Brain pericyte (primary cell): ENCODE measurements around the gene SECISBP2L.
"Not testable (repeated sequence)": the region's sequence is repeated elsewhere in the genome, so short reads cannot be mapped to it uniquely, and the experiment has no call there.

Experiments
- DNase-seq: peaks from one replicate; pipeline ENCODE4 v3.0.0-alpha.2; 2012; ENCODE audit warnings: low read depth, low spot score

SECISBP2L gene

GRCh38 chr15:48992545-48992944 is 53.7 kb downstream of the SECISBP2L start:
- DNase-seq = no peak

DNA sequence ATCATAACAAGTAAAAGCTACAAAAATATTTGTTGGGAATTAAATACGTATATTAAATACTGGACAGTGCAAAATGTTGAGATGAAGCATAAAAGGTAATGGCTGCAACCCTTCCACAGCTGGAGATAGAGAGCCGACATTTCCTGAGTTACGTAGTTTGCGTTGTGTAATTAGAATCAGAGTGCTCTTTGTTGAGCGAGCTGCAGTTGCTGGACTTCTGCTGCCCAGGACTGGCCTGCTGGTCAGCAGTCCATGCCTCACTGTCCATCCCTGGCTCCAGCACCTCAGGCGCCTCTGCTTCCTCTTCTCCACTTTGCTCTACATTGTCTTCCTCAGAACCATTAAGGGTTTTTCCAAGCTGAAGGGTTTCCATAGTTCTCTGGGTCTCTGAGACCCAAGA is 54.1 kb downstream of the SECISBP2L start:
- DNase-seq = no peak

GRCh38 chr15:48989170-48989569 is 57.1 kb downstream of the SECISBP2L start:
- no peak for DNase-seq

GRCh38 chr15:48987142-48987541 is 59.1 kb downstream of the SECISBP2L start:
- no peak for DNase-seq

DNA sequence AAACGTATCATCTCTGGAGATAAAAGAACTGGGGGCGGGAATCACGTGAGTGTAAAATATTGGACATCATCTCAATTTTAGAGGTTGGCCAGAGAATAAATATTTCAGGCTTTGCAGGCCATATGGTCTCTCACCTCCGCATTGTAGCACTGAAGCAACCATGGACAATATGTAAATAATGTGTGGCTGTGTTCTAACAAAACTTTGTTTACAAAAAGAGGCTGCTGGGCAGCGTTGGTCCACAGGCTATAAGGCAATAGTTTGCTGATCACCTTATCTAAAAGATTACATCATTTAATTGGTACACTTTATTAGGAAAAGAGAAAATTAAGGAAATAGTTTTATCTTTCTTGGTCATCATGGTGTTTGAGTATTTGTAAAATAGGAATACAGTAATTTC is 60.0 kb downstream of the SECISBP2L start:
- no peak for DNase-seq

GRCh38 chr15:48985516-48985915 is 60.7 kb downstream of the SECISBP2L start:
- no peak for DNase-seq

DNA sequence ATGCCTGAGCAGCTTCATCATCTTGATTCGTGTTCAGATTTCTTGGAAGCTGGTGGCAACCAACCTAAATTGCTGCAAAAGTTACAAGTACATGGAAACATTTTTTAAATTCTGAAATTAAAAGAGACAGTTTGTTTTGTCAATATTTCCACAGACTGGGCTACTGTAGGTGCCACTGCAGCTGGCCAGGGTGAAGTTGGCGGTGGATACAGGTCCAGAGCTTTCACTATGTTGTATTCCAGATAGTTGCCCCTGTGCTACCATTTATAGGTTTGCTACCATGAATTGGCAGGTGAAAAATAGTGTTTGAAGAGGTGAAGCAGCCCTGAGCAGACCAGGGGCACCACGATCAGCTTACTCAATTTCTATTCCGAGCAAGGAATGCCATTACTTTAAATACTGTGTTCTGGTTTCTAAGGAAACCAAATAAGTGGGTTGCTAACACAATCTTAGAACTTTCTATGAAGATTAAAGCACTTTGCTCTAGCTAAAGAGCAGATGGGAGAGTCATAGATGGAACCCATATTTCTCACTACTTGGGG is 61.4 kb downstream of the SECISBP2L start:
- DNase-seq = no peak

DNA sequence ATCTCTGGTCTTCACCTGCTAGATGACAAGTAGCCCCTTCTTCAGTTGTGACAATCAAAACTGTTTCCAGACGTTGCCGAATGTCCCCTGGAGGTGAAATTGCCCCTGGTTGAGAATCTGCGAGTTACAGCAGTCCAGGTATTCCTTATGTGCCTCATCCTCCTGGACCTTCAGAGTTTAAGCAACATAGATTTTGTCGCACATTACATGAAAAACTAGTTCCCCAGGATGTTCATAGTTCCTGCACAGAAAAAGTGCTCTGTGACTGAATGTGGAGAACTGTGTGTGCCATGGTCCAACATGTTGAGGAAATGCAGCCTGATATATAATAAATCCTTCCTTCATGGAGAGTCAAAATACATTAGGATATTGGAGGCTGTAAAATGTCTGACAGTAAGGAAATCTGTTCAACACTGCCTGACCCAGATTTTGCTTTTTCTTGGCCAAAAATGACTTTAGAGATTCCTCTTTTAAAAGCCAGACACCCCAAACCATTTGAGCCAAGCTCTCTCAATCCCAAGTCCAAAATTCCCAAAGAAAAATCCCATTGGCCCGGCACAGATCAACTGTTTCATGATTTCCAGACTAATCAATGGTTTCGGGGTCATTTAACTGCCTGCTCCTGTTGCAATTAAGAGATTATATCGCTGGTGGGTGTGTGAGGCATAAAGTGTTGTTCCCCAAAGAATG is 62.1 kb downstream of the SECISBP2L start:
- no peak for DNase-seq

DNA sequence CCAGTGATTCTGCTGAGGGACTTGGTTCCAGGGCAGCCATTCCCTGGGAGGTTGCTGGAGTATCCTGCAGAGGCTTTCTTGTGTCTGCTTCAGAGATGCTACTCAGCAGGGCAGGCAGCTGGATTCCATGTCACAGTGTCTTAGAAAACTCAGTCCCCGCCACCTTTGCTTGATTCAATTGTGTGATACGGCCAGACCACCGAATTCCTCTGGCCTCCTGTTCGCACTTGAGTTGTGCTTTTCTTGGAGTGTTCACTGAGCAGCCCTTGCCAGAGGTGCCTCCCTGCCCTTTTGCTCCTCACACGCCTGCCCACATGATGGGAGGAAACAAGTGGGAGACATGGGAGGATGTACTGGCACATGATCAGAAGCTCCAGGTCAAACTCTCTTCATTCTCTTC is 62.9 kb downstream of the SECISBP2L start:
- no peak for DNase-seq

DNA sequence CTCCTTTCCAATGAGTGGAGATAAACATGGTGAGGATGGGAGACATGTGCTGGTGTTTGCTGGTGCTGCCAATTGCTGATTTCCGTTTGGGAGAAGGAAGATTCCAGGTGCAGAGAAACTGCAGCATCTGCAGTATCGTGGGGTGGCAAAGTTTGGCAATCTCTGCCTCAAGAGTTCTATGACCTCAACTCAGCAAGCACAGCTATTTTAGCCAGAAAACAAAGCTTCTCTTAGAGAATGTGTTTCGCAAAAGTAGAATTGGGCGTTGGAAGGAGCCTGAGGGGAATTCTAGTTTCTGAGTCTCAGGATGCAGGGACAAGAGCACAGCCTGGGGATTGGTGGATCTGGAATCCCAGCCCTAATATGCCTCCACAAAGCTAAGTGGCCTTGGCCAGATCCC is 64.3 kb downstream of the SECISBP2L start:
- DNase-seq = no peak

- no peak for DNase-seq
Measured at GRCh38 chr15:48978638-48979037, 67.6 kb downstream of the SECISBP2L start.

DNA sequence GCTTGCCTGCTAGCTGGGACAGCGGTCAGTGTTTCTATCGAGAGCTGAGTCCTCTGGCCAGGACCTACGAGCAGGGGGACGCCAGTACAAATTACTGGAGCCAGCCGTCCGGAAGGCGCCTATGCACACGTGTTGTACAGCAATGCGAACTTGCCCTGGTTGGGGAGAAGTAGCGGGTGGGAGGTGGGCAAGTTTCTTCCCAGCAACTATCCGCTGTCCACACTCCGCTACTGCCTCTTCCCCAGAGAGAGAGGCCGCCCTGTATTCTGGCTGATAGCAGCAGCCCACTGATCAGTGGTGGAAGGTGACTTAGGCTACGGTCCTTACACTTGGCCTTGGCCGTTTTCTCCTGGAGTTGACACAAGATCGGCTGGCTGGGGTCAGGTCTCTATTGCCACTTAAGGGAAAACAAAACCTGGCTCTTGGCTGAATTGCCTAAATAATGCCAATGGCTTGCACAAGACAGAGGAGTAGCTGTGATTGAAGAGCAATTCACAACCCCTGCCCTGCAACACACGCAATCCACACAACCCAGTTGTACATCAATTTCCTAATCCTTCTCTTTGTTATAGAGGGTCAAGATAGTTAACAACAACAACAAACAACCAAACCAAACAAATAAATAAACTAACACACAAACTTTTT is 69.7 kb downstream of the SECISBP2L start:
- DNase-seq = no peak

DNA sequence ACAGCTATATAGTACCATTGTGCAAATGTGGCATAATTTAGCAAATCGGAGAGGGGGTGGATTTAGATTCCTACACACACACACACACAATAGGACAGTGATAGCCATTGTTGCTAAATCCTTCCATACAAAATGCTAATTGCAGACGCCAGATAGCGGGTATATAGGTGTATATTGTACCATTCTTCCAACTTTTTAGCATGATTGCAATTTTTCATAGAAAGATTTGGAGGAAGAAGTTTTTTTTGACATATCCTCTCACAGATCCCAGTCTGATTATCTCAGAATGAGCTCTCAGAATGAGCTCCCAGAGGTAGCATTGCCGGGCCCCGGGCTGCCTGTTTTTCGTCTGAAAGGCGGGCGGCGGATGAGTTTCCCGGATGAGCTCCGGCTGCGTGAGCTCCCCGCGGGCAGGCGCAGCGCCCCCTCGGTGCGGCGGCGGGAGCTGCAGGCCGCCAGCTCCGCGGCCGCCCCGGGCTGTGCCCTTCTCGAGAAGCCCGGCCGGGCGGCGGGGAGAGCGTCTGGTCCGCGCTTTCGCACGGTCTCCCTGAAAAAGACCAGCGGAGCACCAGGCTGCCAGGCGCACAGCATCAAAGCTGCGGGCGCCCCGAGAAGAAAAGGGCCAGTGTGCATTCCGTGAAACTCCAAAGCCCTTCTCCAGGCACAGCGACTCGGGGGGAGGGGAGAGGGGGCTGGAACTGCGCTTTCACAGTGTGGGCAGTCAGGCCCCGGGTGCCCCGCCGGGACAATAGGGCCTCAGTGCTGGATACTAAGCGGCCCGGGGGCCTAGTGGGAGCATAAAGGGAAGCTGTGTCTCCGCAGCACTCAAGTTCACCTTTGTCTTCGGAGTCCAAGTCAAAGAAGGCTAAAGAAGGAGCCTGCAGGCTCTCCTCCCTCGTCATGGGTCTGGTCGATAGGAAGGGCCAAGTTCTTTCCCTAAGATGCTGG is 70.5 kb downstream of the SECISBP2L start:
- no peak for DNase-seq

DNA sequence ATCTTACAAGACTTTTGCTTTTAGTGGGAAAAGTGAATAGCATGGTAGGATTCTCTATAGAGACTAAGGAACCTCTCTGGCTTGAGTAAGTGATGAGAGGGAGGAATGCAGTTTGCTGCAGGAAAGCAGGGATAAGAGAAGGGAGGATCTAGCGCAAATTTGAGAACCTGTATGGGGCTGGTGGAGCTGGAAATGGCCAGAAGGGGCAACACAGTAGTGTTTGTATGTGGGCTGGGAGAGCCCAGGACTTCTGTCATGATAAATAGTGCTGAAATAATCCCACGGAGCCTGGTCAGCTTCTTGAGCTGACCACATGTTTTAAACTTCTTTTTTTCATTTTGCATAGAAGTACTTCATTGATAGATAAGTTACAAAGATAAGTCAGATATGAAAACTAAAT is 71.4 kb downstream of the SECISBP2L start:
- no peak for DNase-seq

GRCh38 chr15:48972750-48973503 is 73.3 kb downstream of the SECISBP2L start:
- no peak for DNase-seq

DNA sequence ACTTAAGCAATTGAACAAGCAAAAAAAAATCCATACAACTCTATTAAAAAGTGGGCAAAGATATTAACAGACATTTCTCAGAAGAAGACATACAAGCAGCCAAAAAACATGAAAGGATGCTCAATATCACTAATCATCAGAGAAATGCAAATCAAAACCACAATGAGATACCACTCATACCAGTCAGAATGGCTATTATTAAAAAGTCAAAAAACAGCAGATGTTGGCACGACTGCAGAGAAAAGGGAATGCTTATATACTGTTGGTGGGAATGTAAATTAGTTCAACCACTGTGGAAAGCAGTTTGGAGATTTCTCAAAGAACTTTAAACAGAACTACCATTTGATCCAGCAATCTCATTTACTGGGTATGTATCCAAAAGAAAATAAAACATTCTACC is 75.3 kb downstream of the SECISBP2L start:
- not testable (repeated sequence) for DNase-seq

- no peak for DNase-seq
Measured at GRCh38 chr15:48968066-48968465, 78.2 kb downstream of the SECISBP2L start.

GRCh38 chr15:48967336-48967735 is 78.9 kb downstream of the SECISBP2L start:
- DNase-seq = no peak

DNA sequence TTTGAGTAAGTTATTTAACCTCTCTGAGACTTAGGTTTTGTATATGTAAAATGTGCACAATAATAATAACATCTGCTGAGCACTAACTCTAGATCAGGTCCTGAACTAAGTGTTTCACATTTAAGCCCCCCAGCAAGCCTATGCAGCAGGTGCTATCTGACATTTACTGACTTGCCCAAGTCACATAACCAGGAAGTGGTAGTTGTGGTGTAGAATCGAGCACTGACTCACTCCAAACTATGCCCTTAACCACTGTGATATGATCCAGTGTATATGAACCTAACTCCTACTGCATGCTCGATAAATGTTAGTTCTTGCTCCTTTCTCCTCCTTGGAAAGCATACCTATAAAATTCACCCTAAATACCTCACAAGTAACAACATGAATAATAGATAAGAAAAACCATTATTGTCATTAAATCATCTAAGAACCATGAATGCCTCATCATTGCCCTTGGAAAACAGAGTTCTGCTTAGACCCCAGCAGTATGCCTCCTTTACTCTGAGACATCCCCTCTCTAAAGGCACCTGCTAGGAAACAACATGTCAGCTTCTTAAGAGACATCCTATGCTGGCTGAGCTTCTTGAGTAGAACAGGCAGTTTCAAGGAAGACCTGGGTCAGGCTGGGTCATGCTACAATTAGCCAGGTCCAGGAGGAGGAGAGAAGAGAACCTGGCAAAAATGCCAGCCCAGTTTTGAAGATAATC is 79.5 kb downstream of the SECISBP2L start:
- DNase-seq = no peak

GRCh38 chr15:48965972-48966371 is 80.3 kb downstream of the SECISBP2L start:
- DNase-seq = no peak

GRCh38 chr15:48964898-48965297 is 81.3 kb downstream of the SECISBP2L start:
- DNase-seq = no peak
